ENCODE results near the gene BARHL1.

BARHL1 gene

DNA sequence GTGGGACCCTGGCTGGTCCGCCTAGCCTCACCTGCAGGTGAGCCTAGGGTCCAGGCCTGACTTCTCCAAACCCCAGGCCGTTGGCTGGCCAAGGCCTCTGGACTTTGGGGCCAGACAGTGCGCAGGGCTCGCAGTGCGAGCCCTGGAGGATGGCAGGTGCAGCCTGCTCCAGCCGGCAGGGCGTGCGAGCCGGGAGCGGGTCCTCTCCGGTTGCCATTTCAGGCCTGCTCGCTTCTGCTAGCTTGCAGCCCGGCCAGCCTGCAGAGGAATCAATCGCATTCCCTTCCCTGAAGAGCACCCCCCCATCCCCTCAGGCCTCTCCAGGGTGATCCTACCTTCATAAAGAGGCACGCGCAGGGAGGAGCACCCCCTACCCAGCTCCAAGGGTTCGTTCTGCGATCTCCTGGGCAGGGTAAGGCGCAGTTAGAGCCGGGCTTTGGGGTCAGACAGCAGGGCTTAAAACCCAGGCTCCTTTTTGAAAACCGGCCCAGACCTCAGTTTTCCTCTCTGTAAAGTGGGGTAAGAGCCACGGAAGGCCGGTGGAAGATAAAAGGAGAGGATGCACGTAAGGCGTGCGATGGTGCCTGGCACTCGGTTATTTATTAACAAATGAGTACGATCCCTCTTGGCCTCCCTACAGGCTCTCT lies 6.2 kb downstream of the BARHL1 start:
- H3K27ac ChIP-seq, result no peak overlapping the region
- no peak overlapping the region for H3K9ac ChIP-seq
- H3K79me2 ChIP-seq (ENCODE audit: insufficient read depth, low read depth), result no peaks in the 10 kb centered on the region
- no peaks in the 10 kb centered on the region for H4K20me1 ChIP-seq (ENCODE audit: insufficient read depth)
- no peaks in the 10 kb centered on the region for H3K36me3 ChIP-seq (ENCODE audit: insufficient read depth)
- TF ChIP-seq CTCF (conservative IDR thresholded peaks at IDR 0.05; ENCODE audit: low read depth, low read length), result no peak
- H2AFZ ChIP-seq (ENCODE audit: low read depth), result no peak overlapping the region
- H3K27me3 ChIP-seq (ENCODE audit: insufficient read depth, low read depth), result no peaks in the 10 kb centered on the region; the same call in 1 of the 2 replicates
- no peak overlapping the region for H3K4me2 ChIP-seq
- H3K4me1 ChIP-seq (ENCODE audit: low read depth, poor library complexity, severe bottlenecking), result no peaks in the 10 kb centered on the region
- H3K4me3 ChIP-seq (IDR thresholded peaks at IDR 0.05; ENCODE audit: insufficient read depth, low read depth, low read length), result no peak overlapping the region

DNA sequence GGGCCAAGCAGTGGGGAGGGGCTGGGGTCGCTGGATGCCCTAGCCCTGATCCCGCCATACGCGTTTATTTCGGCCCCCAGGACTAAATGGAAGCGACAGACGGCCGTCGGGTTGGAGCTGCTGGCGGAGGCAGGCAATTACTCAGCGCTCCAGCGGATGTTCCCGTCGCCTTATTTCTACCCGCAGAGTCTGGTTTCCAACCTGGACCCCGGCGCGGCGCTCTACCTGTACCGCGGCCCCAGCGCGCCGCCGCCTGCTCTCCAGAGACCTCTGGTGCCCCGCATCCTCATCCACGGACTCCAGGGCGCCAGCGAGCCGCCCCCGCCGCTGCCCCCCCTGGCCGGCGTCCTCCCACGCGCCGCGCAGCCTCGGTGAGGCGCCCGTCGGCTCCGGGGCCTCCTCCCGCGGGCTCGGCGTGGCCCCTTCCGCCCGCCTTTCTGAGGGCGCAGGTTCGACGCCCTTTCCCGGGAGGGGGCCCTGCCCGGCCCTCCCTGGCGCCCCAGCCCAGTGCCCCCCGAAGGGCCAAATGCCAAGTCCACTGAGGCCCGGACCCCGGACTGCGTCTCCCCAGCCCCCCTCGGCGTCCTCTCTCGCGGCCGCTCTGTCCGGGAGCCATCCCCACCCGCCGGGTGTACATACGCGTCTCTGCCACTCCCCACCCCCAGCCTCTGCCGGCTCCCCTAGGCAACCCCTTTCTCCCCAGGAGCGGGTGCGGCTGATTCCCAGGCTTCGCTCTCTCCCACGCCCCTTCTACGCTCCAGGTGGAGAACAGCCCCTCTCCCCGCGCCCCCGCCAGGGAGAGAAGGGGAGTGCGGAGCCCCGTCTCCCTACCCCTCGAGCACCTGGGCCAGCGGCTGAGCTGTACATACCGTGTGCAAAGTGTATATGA lies 7.0 kb downstream of the BARHL1 start:
- Histone ChIP-seq H4K20me1 (ENCODE audit: insufficient read depth) (no peaks in the 10 kb centered on the region), H2AFZ (ENCODE audit: low read depth) (no peak overlapping the region), H3K4me2 (no peak overlapping the region), H3K4me3 (IDR thresholded peaks at IDR 0.05; ENCODE audit: insufficient read depth, low read depth, low read length) (no peak overlapping the region), H3K27me3 (ENCODE audit: insufficient read depth, low read depth) (no peaks in the 10 kb centered on the region; the same call in 1 of the 2 replicates), H3K4me1 (ENCODE audit: low read depth, poor library complexity, severe bottlenecking) (no peaks in the 10 kb centered on the region), H3K79me2 (ENCODE audit: insufficient read depth, low read depth) (no peaks in the 10 kb centered on the region), H3K27ac (no peak overlapping the region), H3K36me3 (ENCODE audit: insufficient read depth) (no peaks in the 10 kb centered on the region), H3K9ac (no peak overlapping the region)
- TF ChIP-seq CTCF (conservative IDR thresholded peaks at IDR 0.05; ENCODE audit: low read depth, low read length), result no peak

GRCh38 chr9:132590037-132590317 lies 7.6 kb downstream of the BARHL1 start:
- H3K36me3 ChIP-seq (ENCODE audit: insufficient read depth), result no peaks in the 10 kb centered on the region
- H3K4me2 ChIP-seq, result no peak overlapping the region
- H2AFZ ChIP-seq (ENCODE audit: low read depth), result no peak overlapping the region
- TF ChIP-seq CTCF (conservative IDR thresholded peaks at IDR 0.05; ENCODE audit: low read depth, low read length), result no peak
- no peak overlapping the region for H3K27ac ChIP-seq
- no peak overlapping the region for H3K4me3 ChIP-seq (IDR thresholded peaks at IDR 0.05; ENCODE audit: insufficient read depth, low read depth, low read length)
- no peaks in the 10 kb centered on the region for H4K20me1 ChIP-seq (ENCODE audit: insufficient read depth)
- no peaks in the 10 kb centered on the region for H3K79me2 ChIP-seq (ENCODE audit: insufficient read depth, low read depth)
- no peak overlapping the region for H3K9ac ChIP-seq
- H3K27me3 ChIP-seq (ENCODE audit: insufficient read depth, low read depth), result no peaks in the 10 kb centered on the region; the same call in 1 of the 2 replicates
- no peaks in the 10 kb centered on the region for H3K4me1 ChIP-seq (ENCODE audit: low read depth, poor library complexity, severe bottlenecking)

DNA sequence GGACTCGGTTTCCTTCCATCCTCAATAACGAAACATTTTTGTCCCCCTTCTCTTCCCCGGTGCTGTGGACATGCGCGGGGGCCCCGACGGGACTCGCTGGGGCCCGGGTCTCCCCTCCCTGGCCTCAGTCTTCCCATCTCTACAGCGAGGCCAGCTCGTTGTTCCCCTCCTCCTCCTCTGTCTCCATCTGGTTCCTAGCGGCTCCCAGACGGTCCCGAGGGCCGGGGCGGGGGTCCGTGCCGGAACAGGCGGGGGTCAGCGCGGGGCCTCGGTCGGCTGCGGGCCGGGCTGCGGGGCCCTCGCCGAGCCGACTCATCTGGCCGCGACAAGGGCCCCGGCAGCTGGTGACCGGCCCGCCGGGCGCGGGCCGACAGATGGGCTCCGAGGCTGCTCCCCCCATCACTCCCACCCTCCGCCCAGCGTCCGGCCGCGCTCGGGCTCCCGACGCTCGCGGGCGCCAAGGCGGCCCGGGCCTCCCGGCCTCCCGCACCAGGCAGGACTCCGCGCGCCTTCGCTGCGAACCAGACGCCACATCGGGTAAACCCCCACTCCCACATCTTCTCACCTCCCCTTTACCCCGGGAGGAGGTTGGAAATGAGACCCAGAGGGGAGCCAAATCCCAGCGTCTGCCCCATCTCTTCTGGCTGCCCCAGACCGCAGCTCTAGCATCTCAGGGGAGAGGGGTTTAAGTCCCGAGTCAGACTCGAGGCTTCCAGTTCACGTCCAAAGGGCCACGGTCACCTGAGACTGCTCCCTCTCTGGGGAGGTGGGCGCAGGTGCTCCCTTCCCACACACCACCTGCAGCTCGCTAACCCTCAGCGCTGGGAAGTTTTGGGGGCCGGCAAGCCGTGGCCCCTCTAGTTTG lies 8.1 kb downstream of the BARHL1 start:
- no peak overlapping the region for H3K4me3 ChIP-seq (IDR thresholded peaks at IDR 0.05; ENCODE audit: insufficient read depth, low read depth, low read length)

More for the DNA sequence above, 8.1 kb downstream of the BARHL1 start:
- Histone ChIP-seq H3K9ac (no peak overlapping the region), H3K36me3 (ENCODE audit: insufficient read depth) (no peaks in the 10 kb centered on the region), H3K4me1 (ENCODE audit: low read depth, poor library complexity, severe bottlenecking) (no peaks in the 10 kb centered on the region), H3K79me2 (ENCODE audit: insufficient read depth, low read depth) (no peaks in the 10 kb centered on the region), H3K27ac (no peak overlapping the region), H4K20me1 (ENCODE audit: insufficient read depth) (no peaks in the 10 kb centered on the region), H3K27me3 (ENCODE audit: insufficient read depth, low read depth) (no peaks in the 10 kb centered on the region; the same call in 1 of the 2 replicates), H2AFZ (ENCODE audit: low read depth) (no peak overlapping the region), H3K4me2 (no peak overlapping the region)
- no peak for TF ChIP-seq CTCF (conservative IDR thresholded peaks at IDR 0.05; ENCODE audit: low read depth, low read length)

All from KMS-11 (cell line).